ENCODE data around the gene FGF7.

GRCh38 chr15:49462232-49462844 is 39.3 kb downstream of the FGF7 start:
- TF ChIP-seq POLR2A (IDR thresholded peaks at IDR 0.05) = no peak
- no peak for TF ChIP-seq CTCF (IDR thresholded peaks at IDR 0.05)

Data from testis (tissue), 2 donors.